Measurements from ENCODE around the gene ACBD4. TPM values are rescaled to one million over a fixed set of nuclear protein-coding genes. Genes with fewer than 3 reads are reported as not detected.

Gene ACBD4
- total RNA-seq, 3 donors from 2014 or later, result 4.5 to 5.7 (median 4.7) TPM

- no peak for ATAC-seq
- no peaks in the 10 kb centered on the region for H3K9me3 Mint-ChIP-seq
- H3K27me3 Mint-ChIP-seq (ENCODE audit: low read depth), result no peaks in the 10 kb centered on the region
- DNase-seq, result peak; percentile 62
- H3K4me3 Mint-ChIP-seq, result peak within 1 kb of the TSS; percentile 87
- H3K36me3 Mint-ChIP-seq (ENCODE audit: insufficient read depth), result no peaks in the 10 kb centered on the region
- H3K4me1 Mint-ChIP-seq (ENCODE audit: low read depth), result peaks cover 15% of the 10 kb centered on the region
Observed at GRCh38 chr17:45132320-45132571, 3.2 kb upstream of the ACBD4 start, which contains the start of gene PLCD3. TSS of gene PLCD3 (minus strand) at chr17:45132515. CDS start at chr17:45132410, 105 bp downstream.

- DNase-seq (peak; percentile 43), ATAC-seq (peak; percentile 55 to 62)
Observed at GRCh38 chr17:45132572-45133463, 2.7 kb upstream of the ACBD4 start.

GRCh38 chr17:45135978-45136791, 698 bp downstream of the ACBD4 start:
- ATAC-seq (no peak), DNase-seq (no peak)
- Mint-ChIP-seq H3K36me3 (ENCODE audit: insufficient read depth) (no peaks in the 10 kb centered on the region), H3K4me1 (ENCODE audit: low read depth) (peaks cover 18% of the 10 kb centered on the region), H3K9me3 (no peaks in the 10 kb centered on the region), H3K4me3 (peak overlapping the region; percentile 88), H3K27me3 (ENCODE audit: low read depth) (no peaks in the 10 kb centered on the region)

More at GRCh38 chr17:45132572-45133463, 2.7 kb upstream of the ACBD4 start:
- no peaks in the 10 kb centered on the region for H3K9me3 Mint-ChIP-seq
- no peaks in the 10 kb centered on the region for H3K27me3 Mint-ChIP-seq (ENCODE audit: low read depth)
- H3K36me3 Mint-ChIP-seq (ENCODE audit: insufficient read depth), result no peaks in the 10 kb centered on the region
- peak overlapping the region; percentile 87 for H3K4me3 Mint-ChIP-seq
- H3K4me1 Mint-ChIP-seq (ENCODE audit: low read depth), result peaks cover 15% of the 10 kb centered on the region

- Mint-ChIP-seq H3K9me3 (no peaks in the 10 kb centered on the region), H3K4me1 (ENCODE audit: low read depth) (peaks cover 24% of the 10 kb centered on the region), H3K27me3 (ENCODE audit: low read depth) (no peaks in the 10 kb centered on the region), H3K4me3 (peak overlapping the region; percentile 88), H3K36me3 (ENCODE audit: insufficient read depth) (no peaks in the 10 kb centered on the region)
- DNase-seq, result no peak
- no peak for ATAC-seq
Observed at GRCh38 chr17:45136846-45137560, 1.5 kb downstream of the ACBD4 start.

GRCh38 chr17:45137561-45138305, 2.2 kb downstream of the ACBD4 start:
- Mint-ChIP-seq H3K4me1 (ENCODE audit: low read depth) (peaks cover 24% of the 10 kb centered on the region), H3K9me3 (no peaks in the 10 kb centered on the region), H3K27me3 (ENCODE audit: low read depth) (no peaks in the 10 kb centered on the region), H3K36me3 (ENCODE audit: insufficient read depth) (no peaks in the 10 kb centered on the region), H3K4me3 (no peak overlapping the region)
- no peak for ATAC-seq
- DNase-seq, result no peak

DNA sequence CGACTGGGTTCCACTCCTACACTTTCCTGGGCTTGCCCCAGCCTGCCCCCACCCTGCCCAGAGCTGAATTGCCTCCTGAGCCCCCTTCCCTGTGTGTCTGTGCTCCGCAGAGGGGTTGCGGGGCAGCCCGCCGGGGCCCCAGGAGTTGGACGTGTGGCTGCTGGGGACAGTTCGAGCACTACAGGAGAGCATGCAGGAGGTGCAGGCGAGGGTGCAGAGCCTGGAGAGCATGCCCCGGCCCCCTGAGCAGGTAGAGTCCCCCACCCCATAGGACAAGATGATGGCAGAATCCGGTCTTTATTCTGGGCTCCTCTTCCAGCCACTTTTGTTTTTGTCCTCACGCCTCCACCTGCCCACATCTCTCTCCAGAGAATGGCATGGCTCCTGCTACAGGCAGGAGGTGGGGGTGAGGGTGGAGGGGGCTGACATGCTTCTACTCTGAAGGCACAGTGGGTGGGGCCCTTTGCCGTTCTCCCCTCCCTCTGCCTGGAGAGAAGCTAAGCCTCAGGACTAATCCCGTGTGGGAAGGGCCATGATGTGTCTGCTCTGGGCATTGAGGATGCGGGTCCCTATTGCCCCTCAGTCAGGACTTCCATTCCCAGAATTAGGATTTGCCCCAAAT, 3.5 kb downstream of the ACBD4 start:
- Mint-ChIP-seq H3K4me1 (ENCODE audit: low read depth) (peaks cover 21% of the 10 kb centered on the region), H3K4me3 (no peak overlapping the region), H3K36me3 (ENCODE audit: insufficient read depth) (no peaks in the 10 kb centered on the region), H3K9me3 (no peaks in the 10 kb centered on the region), H3K27me3 (ENCODE audit: low read depth) (no peaks in the 10 kb centered on the region)
- DNase-seq (no peak), ATAC-seq (no peak)

- Mint-ChIP-seq H3K9me3 (no peaks in the 10 kb centered on the region), H3K4me1 (ENCODE audit: low read depth) (peaks cover 21% of the 10 kb centered on the region), H3K4me3 (no peak overlapping the region), H3K27me3 (ENCODE audit: low read depth) (no peaks in the 10 kb centered on the region), H3K36me3 (ENCODE audit: insufficient read depth) (no peaks in the 10 kb centered on the region)
- ATAC-seq (no peak), DNase-seq (no peak)
Observed at GRCh38 chr17:45139533-45139920, 4.0 kb downstream of the ACBD4 start.

DNA sequence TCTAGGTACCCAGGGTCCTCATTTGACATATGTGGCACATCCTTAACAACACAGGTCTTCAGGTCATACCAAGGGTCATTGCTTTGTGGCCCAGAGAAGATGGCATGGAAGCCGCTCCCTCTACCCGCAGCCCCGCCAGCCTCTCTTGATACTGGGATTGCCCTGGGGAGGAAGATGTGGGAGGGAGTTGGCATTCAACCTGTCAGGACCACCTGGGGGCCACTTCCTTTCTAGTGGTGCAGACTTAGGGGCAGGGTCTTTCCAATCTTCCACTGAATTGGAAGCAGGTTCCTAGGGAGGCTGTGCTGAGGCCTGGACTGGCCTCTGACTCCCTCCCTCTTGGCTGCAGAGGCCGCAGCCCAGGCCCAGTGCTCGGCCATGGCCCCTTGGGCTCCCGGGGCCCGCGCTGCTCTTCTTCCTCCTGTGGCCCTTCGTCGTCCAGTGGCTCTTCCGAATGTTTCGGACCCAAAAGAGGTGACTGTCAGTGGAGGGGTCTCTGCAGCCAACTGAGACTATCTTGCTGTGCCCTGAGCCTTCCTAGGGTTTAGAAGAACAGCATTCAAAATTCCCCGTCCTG, 7.7 kb downstream of the ACBD4 start:
- Mint-ChIP-seq H3K4me3 (peak overlapping the region; percentile 63), H3K27me3 (ENCODE audit: low read depth) (no peaks in the 10 kb centered on the region), H3K9me3 (no peaks in the 10 kb centered on the region), H3K36me3 (ENCODE audit: insufficient read depth) (no peaks in the 10 kb centered on the region), H3K4me1 (ENCODE audit: low read depth) (peaks cover 32% of the 10 kb centered on the region)
- DNase-seq, result no peak
- ATAC-seq, result no peak

DNA sequence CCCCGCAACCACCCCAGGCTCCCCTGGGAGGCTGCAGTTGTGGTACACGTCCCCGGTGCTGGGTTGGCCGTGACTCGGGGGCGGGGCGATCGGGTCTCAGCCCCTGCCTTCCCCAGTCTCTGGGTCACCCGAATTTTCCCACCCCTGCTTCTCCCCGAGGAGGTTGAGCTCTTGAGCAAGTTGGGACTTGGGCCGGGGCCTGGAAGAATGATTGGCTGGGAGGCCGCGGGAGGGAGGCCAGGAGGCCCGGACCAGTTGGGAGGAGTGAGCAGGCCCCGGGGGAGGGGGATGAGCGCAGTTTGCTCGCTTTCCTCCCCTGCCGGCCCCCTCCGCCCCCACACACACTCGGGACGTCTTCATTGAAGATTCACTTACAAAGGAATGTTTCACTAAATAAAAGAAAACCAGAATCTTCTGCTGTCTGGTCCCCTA, 8.3 kb downstream of the ACBD4 start:
- ATAC-seq (no peak), DNase-seq (no peak)
- no peaks in the 10 kb centered on the region for H3K9me3 Mint-ChIP-seq
- peak overlapping the region; percentile 63 for H3K4me3 Mint-ChIP-seq
- peaks cover 32% of the 10 kb centered on the region for H3K4me1 Mint-ChIP-seq (ENCODE audit: low read depth)
- no peaks in the 10 kb centered on the region for H3K36me3 Mint-ChIP-seq (ENCODE audit: insufficient read depth)
- no peaks in the 10 kb centered on the region for H3K27me3 Mint-ChIP-seq (ENCODE audit: low read depth)

- H3K9me3 Mint-ChIP-seq, result no peaks in the 10 kb centered on the region
- H3K4me3 Mint-ChIP-seq, result peak overlapping the region; percentile 63
- no peak for DNase-seq
- H3K36me3 Mint-ChIP-seq (ENCODE audit: insufficient read depth), result no peaks in the 10 kb centered on the region
- H3K27me3 Mint-ChIP-seq (ENCODE audit: low read depth), result no peaks in the 10 kb centered on the region
- ATAC-seq, result no peak
- H3K4me1 Mint-ChIP-seq (ENCODE audit: low read depth), result peaks cover 32% of the 10 kb centered on the region
Observed at GRCh38 chr17:45144199-45145034, 8.9 kb downstream of the ACBD4 start.

DNA sequence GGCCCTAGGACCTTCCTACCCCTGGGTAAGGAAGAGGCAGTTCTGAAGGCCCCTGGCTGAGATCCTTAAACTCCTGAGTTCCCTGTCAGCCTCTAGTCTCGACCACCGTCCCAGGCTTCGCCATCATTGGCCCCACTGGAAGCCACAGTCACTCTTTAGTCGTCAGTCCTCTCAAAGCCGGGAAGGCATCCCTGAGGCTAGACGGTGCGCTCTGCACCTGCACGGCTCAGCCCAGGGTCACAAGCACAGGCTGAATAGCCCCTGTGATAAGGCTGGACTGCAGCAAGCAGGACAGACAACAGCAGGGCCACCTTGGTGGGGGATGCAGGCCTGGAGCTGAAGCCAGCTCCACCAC, 9.5 kb downstream of the ACBD4 start:
- Mint-ChIP-seq H3K9me3 (no peaks in the 10 kb centered on the region), H3K27me3 (ENCODE audit: low read depth) (no peaks in the 10 kb centered on the region), H3K4me1 (ENCODE audit: low read depth) (peaks cover 32% of the 10 kb centered on the region), H3K36me3 (ENCODE audit: insufficient read depth) (no peaks in the 10 kb centered on the region), H3K4me3 (peak overlapping the region; percentile 38)
- no peak for DNase-seq
- ATAC-seq, result no peak

DNA sequence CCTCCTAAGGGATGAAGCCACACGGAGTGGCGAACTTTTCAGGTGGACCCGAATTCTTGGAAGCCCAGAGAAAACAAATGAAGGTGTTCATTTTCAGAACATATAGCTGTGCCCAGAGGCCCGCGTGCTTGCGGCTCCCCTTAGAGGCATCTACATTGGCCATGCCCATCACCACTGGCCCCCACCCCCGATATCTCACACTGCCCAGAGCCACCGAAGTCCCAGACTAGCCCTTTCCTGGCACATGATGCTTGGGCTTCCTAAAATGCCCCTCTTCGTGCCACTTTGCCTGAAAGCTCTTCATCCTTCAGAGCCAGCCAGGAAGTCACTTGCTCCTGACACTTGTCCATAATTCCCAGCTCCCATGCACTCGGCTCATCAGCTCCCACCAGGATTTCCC, 10.7 kb downstream of the ACBD4 start:
- no peaks in the 10 kb centered on the region for H3K9me3 Mint-ChIP-seq
- no peak for DNase-seq
- H3K4me3 Mint-ChIP-seq, result peak overlapping the region; percentile 98
- no peaks in the 10 kb centered on the region for H3K36me3 Mint-ChIP-seq (ENCODE audit: insufficient read depth)
- ATAC-seq, result no peak
- H3K27me3 Mint-ChIP-seq (ENCODE audit: low read depth), result no peaks in the 10 kb centered on the region
- peaks cover 36% of the 10 kb centered on the region for H3K4me1 Mint-ChIP-seq (ENCODE audit: low read depth)

DNA sequence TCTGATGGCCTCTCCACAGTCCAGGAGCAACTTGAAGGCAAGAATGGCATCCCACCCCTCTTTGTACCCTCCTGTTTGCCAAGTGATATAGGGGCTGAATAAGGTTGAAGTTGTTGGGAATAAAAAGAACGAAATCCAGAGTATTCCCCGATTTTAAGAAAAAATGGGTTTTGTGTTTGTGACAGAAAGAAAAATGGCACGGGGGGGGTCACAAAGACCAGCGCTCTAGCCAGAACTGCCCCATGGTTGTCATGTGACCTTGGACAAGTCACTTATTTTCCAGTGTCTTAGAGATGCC, 11.1 kb downstream of the ACBD4 start:
- Mint-ChIP-seq H3K4me1 (ENCODE audit: low read depth) (peaks cover 36% of the 10 kb centered on the region), H3K36me3 (ENCODE audit: insufficient read depth) (no peaks in the 10 kb centered on the region)

More for the DNA sequence above, 11.1 kb downstream of the ACBD4 start:
- H3K9me3 Mint-ChIP-seq, result no peaks in the 10 kb centered on the region
- peak overlapping the region; percentile 98 for H3K4me3 Mint-ChIP-seq
- ATAC-seq, result no peak
- H3K27me3 Mint-ChIP-seq (ENCODE audit: low read depth), result no peaks in the 10 kb centered on the region
- DNase-seq, result no peak

Measured in activated T-cell treated with anti-CD3 and anti-CD28 coated beads, Interleukin-2, amount 50 U/mL, for 4 hours (primary cell).